ENCODE measurements around the gene CRADD. TPM values are rescaled to one million over a fixed set of nuclear protein-coding genes. Genes with fewer than 3 reads are reported as not detected.
"Not testable (repeated sequence)": the region's sequence is repeated elsewhere in the genome, so short reads cannot be mapped to it uniquely, and the experiment has no call there.

The CRADD gene
- total RNA-seq, 2 experiments from 2014 or later: 9.7 to 12.6 TPM

- CTCF ChIA-PET: interaction anchor here (0.7 to 1.4 kb wide), 3 partner anchors 10 to 19 kb away, joined by 3 to 4 read pairs (median 3); no protein-coding TSS in a partner anchor
- H3K27ac Mint-ChIP-seq: no peak overlapping the region
Observed at GRCh38 chr12:93860668-93861373, 183.6 kb downstream of the CRADD start.

GRCh38 chr12:93862424-93862823 lies 185.2 kb downstream of the CRADD start:
- Mint-ChIP-seq H3K4me1 (peaks cover 2% of the 10 kb centered on the region), H3K9me3 (peaks cover 20% of the 10 kb centered on the region), H3K36me3 (ENCODE audit: low read depth) (peaks cover 9% of the 10 kb centered on the region), H3K27ac (no peak overlapping the region), H3K27me3 (no peaks in the 10 kb centered on the region), H3K4me3 (no peak overlapping the region)
- POLR2A ChIA-PET: no interaction called here
- no peak for DNase-seq
- CTCF ChIA-PET: no interaction called here

More at GRCh38 chr12:93860668-93861373, 183.6 kb downstream of the CRADD start:
- POLR2A ChIA-PET: no interaction called here
- H3K9me3 Mint-ChIP-seq: peaks cover 7% of the 10 kb centered on the region
- peaks cover 3% of the 10 kb centered on the region for H3K36me3 Mint-ChIP-seq (ENCODE audit: low read depth)
- DNase-seq: no peak
- no peak overlapping the region for H3K4me3 Mint-ChIP-seq
- no peaks in the 10 kb centered on the region for H3K27me3 Mint-ChIP-seq
- peaks cover 10% of the 10 kb centered on the region for H3K4me1 Mint-ChIP-seq

GRCh38 chr12:93865751-93866150 lies 188.6 kb downstream of the CRADD start:
- Mint-ChIP-seq H3K36me3 (ENCODE audit: low read depth) (peaks cover 9% of the 10 kb centered on the region), H3K4me3 (no peak overlapping the region), H3K9me3 (peaks cover 35% of the 10 kb centered on the region), H3K4me1 (no peaks in the 10 kb centered on the region), H3K27ac (no peak overlapping the region), H3K27me3 (peaks cover 17% of the 10 kb centered on the region)
- ChIA-PET CTCF (no interaction called here), POLR2A (interaction anchor here (0.6 kb wide), 1 partner anchor 85 kb away, joined by 3 read pairs; no protein-coding TSS in a partner anchor)
- no peak for DNase-seq

- Mint-ChIP-seq H3K4me1 (no peaks in the 10 kb centered on the region), H3K27ac (no peak overlapping the region), H3K4me3 (no peak overlapping the region), H3K36me3 (ENCODE audit: low read depth) (peaks cover 14% of the 10 kb centered on the region), H3K27me3 (peaks cover 19% of the 10 kb centered on the region), H3K9me3 (peaks cover 54% of the 10 kb centered on the region)
- ChIA-PET POLR2A (no interaction called here), CTCF (no interaction called here)
- DNase-seq: no peak
Observed at GRCh38 chr12:93868771-93869170, 191.6 kb downstream of the CRADD start.

- ChIA-PET CTCF (interaction anchor here (1.5 kb wide), 1 partner anchor 10 kb away, joined by 3 read pairs; no protein-coding TSS in a partner anchor), POLR2A (no interaction called here)
- Mint-ChIP-seq H3K4me3 (no peak overlapping the region), H3K27me3 (peaks cover 25% of the 10 kb centered on the region), H3K4me1 (no peaks in the 10 kb centered on the region), H3K9me3 (peaks cover 56% of the 10 kb centered on the region), H3K27ac (no peak overlapping the region), H3K36me3 (ENCODE audit: low read depth) (peaks cover 19% of the 10 kb centered on the region)
- no peak for DNase-seq
Observed at GRCh38 chr12:93870020-93870795, 193.0 kb downstream of the CRADD start.

- Mint-ChIP-seq H3K36me3 (ENCODE audit: low read depth) (peaks cover 11% of the 10 kb centered on the region), H3K27me3 (peaks cover 27% of the 10 kb centered on the region), H3K9me3 (peaks cover 61% of the 10 kb centered on the region)
- H3K4me1 Mint-ChIP-seq, DNase-seq, H3K4me3 Mint-ChIP-seq, POLR2A ChIA-PET, CTCF ChIA-PET, H3K27ac Mint-ChIP-seq: not testable (repeated sequence)
Observed at GRCh38 chr12:93871566-93871965, 194.4 kb downstream of the CRADD start.

- ChIA-PET CTCF (no interaction called here), POLR2A (no interaction called here)
- Mint-ChIP-seq H3K36me3 (ENCODE audit: low read depth) (peaks cover 10% of the 10 kb centered on the region), H3K4me3 (no peak overlapping the region), H3K27ac (no peak overlapping the region), H3K9me3 (peaks cover 53% of the 10 kb centered on the region), H3K4me1 (no peaks in the 10 kb centered on the region), H3K27me3 (peaks cover 25% of the 10 kb centered on the region)
- no peak for DNase-seq
Observed at GRCh38 chr12:93873561-93873960, 196.4 kb downstream of the CRADD start.

GRCh38 chr12:93875157-93875556 lies 198.0 kb downstream of the CRADD start:
- H3K9me3 Mint-ChIP-seq: peaks cover 48% of the 10 kb centered on the region
- H3K4me1 Mint-ChIP-seq: peaks cover 6% of the 10 kb centered on the region
- POLR2A ChIA-PET: no interaction called here
- CTCF ChIA-PET: no interaction called here
- peaks cover 14% of the 10 kb centered on the region for H3K27me3 Mint-ChIP-seq
- H3K36me3 Mint-ChIP-seq (ENCODE audit: low read depth): peaks cover 10% of the 10 kb centered on the region
- no peak for DNase-seq
- H3K27ac Mint-ChIP-seq: no peak overlapping the region
- no peak overlapping the region for H3K4me3 Mint-ChIP-seq

GRCh38 chr12:93876360-93876759 lies 199.2 kb downstream of the CRADD start:
- DNase-seq: no peak
- H3K27ac Mint-ChIP-seq: no peak overlapping the region
- ChIA-PET POLR2A (no interaction called here), CTCF (interaction anchor here (0.6 to 1.2 kb wide), 2 partner anchors 15 to 364 kb away, joined by 3 read pairs; no protein-coding TSS in a partner anchor)
- peaks cover 52% of the 10 kb centered on the region for H3K9me3 Mint-ChIP-seq
- peaks cover 10% of the 10 kb centered on the region for H3K27me3 Mint-ChIP-seq
- no peak overlapping the region for H3K4me3 Mint-ChIP-seq
- peaks cover 18% of the 10 kb centered on the region for H3K4me1 Mint-ChIP-seq
- H3K36me3 Mint-ChIP-seq (ENCODE audit: low read depth): peaks cover 14% of the 10 kb centered on the region

GRCh38 chr12:93877446-93877845 lies 200.3 kb downstream of the CRADD start:
- peaks cover 10% of the 10 kb centered on the region for H3K27me3 Mint-ChIP-seq
- no peak overlapping the region for H3K4me3 Mint-ChIP-seq
- peaks cover 44% of the 10 kb centered on the region for H3K9me3 Mint-ChIP-seq
- POLR2A ChIA-PET: no interaction called here
- no peak overlapping the region for H3K27ac Mint-ChIP-seq
- peaks cover 14% of the 10 kb centered on the region for H3K36me3 Mint-ChIP-seq (ENCODE audit: low read depth)
- no peak for DNase-seq
- H3K4me1 Mint-ChIP-seq: peaks cover 22% of the 10 kb centered on the region
- CTCF ChIA-PET: no interaction called here

GRCh38 chr12:93879476-93880421 lies 202.6 kb downstream of the CRADD start:
- Mint-ChIP-seq H3K9me3 (peaks cover 28% of the 10 kb centered on the region), H3K4me1 (peaks cover 23% of the 10 kb centered on the region), H3K27me3 (peaks cover 2% of the 10 kb centered on the region), H3K36me3 (ENCODE audit: low read depth) (peaks cover 6% of the 10 kb centered on the region), H3K4me3 (no peak overlapping the region), H3K27ac (peak overlapping the region; percentile 89)
- CTCF ChIA-PET: interaction anchor here (0.5 to 1.3 kb wide), 2 partner anchors 20 to 311 kb away, joined by 3 to 4 read pairs; no protein-coding TSS in a partner anchor
- no peak for DNase-seq
- POLR2A ChIA-PET: no interaction called here

GRCh38 chr12:93880853-93881522 lies 203.8 kb downstream of the CRADD start:
- Mint-ChIP-seq H3K27ac (peak overlapping the region; percentile 89), H3K4me3 (no peak overlapping the region), H3K9me3 (peaks cover 19% of the 10 kb centered on the region), H3K36me3 (ENCODE audit: low read depth) (peaks cover 4% of the 10 kb centered on the region), H3K4me1 (peaks cover 23% of the 10 kb centered on the region), H3K27me3 (no peaks in the 10 kb centered on the region)
- no peak for DNase-seq
- CTCF ChIA-PET: interaction anchor here (0.6 to 1.5 kb wide), 4 partner anchors 29 to 312 kb away, joined by 3 to 4 read pairs (median 3); no protein-coding TSS in a partner anchor
- POLR2A ChIA-PET: no interaction called here

Measured in activated CD4-positive, alpha-beta T cell treated with anti-CD3 and anti-CD28 coated beads, Interleukin-2, amount 10 ng/mL, durations not matched to agents 7 days and 5 days (primary cell).